NCI-H446 treated with DMSO at 0.1 percent for 48 hours (cell line): ENCODE measurements around the gene SRD5A1.
A peak's percentile ranks its signal among the peaks of the same experiment; 100 is the strongest.

Experiments used
- DNase-seq: peaks from one replicate; lab custom pipeline; 2025; lab: John Stamatoyannopoulos, UW

SRD5A1 gene

DNA sequence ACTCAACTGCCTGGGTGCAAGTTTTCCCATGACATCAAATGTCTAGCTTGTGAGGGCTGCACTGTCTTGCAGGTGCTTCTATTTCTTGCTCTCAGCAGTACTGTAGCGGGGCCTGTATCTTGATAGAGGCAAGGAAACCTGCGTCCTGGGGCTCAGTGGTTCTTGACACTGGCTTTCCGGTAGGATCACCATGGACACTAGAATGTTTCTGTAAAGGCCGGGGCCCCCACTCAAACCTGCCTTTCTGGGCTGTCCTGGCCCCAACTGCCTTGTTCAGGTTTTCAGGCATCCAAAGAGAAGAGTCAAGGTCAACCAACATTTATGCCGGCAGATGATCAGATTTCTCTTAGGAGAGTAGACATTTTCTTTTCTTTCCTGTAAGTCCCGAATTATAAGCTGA lies 53.3 kb downstream of the SRD5A1 start:
- no peak for DNase-seq

DNA sequence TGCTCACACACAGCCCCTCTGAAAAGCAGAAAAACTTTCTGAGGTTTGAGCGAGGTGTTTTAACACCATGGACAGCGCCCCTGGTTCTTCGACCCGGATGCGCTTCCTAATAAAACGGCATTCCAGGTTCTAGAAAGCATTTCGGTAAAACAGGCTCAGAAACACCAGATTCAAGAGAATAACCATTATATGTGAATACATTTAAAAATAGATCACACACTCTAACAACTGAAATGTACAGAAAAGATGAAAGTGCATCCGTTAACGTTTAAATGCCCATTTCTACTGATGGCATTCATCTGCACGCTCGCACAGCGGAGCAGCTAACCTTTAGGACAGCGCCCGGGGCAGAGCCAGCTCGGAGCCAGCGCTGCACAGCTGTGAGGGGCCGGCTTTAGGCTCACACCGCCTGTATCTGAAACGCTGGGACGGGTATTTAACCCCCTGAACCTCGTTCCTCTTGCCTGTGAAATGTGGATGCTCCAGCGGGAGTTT lies 53.7 kb downstream of the SRD5A1 start:
- DNase-seq: no peak

DNA sequence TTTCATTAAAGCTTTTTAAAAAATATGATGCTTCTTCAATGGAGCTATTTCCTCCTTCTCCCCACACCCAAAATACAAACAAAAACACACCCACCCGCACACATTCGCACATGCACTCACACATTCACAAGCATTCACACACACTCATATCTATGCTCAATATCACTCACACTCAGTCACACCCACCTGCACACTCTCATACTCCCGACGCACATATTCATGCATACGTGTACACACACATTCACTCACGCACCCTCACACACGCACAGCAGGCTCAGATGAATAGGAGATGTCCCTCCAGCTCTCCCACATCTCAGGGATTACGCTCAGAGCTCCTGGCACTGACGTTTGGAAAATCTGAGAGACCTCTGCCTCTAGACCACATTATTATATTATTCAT lies 54.3 kb downstream of the SRD5A1 start:
- DNase-seq: no peak

DNA sequence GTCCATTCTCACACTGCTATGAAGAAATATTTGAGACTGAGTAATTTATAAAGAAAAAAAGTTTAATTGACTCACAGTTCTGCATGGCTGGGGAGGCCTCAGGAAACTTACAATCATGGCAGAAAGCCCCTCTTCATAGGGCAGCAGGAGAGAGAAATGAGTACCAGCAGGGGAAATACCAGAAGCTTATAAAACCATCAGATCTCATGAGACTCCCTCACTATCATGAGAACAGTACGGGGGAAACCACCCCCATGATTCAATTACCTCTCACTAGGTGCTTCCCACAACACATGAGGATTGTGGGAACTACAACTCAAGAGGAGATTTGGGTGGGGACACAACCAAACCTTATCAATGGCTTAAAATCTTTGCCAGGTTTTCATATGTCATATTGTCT lies 59.7 kb downstream of the SRD5A1 start:
- no peak for DNase-seq

DNA sequence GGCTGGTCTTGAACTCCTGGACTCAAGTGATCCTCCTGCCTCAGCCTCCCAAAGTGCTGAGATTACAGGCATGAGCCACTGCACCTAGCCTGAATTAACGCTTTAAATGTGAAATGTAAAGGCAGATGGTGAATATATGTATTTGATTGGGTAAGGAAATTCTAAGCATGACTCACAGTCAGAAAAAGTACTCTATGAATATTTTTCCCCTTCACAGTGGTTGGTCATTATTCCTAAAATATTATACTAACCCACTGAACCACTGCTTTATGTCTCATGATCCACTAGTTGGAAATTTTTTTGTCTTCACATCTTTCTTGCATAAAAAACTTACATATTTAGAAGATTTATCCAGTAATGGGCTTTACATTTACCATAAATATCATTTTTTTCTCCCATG lies 65.5 kb downstream of the SRD5A1 start:
- no peak for DNase-seq

DNA sequence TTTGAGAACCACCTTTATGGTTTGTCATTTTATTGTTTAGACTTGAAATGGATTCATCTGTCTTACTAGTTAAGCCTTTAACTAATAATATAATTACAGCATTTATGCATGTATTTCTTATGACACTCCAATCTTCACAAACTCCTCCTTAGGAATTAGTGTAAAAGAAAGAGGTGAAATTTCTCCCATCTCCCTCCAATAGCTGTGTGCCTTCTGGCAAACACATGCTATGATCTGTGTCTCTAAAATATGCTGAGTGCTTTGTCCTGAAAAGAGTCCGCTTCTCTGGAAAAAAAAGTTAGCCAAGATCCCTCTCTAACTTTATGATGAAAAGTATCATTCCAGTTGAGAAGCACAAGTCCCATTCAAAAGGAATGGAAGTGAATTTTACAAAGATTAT lies 66.1 kb downstream of the SRD5A1 start:
- DNase-seq: no peak

DNA sequence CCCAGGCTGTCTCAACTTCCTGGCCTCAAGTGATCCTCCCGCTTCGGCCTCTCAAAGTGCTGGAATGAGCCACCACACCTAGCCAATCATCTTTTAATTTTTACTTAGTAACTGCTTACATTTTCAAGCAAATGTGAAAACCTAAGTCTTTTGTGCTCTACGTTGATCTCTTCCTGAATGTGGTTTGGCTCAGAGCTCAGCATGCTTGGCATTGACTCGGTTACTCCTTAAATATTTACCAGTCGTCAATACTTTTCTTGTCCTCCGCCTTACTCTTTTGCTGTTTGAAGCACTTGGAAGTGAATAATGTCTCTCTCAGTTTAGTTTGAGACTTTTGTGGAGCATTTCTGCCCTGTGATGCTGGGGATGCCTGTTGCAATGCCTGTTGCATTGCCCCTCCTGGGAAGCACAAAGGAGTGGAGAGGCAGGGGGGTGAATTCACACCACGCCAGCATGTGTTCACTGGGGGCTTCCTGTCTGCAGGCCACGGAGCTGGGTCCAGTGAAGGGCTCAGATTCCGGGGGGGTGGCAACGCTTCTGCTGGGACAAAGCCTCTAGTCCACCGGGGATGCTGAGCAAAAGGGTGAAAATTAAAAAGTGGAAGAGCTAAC lies 66.9 kb downstream of the SRD5A1 start:
- DNase-seq: no peak

DNA sequence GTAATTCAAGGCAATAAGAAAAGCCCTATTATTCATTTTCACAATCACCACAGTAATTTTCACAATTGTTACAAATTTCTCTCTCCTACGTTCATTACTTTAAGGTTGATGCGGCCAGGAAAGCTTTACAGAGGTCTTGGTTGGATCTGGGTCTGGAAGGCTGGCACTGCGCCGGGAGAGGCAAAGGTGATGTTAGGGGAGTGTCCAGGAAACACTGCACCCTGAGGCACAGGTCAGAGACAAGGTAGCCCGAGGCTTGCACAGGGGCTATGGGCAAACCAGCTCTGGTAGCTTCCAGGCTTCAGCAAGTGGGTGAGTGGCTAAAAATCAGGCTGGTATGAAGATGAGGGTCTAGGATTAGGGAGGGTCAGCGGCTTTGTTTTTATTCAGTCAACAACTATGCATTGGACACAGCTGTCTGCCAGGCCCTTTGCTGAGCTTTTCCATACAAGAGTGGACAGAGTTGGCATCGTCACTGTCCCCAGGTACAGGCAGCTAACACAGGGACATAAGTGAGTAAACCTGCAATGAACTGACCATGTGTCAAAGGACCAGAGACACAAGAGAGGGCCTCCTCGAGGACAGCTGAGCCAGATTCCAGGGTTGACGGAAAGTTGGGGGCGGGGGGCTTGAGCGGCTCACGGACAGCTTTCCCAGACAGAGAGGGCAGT lies 67.6 kb downstream of the SRD5A1 start:
- DNase-seq: no peak

DNA sequence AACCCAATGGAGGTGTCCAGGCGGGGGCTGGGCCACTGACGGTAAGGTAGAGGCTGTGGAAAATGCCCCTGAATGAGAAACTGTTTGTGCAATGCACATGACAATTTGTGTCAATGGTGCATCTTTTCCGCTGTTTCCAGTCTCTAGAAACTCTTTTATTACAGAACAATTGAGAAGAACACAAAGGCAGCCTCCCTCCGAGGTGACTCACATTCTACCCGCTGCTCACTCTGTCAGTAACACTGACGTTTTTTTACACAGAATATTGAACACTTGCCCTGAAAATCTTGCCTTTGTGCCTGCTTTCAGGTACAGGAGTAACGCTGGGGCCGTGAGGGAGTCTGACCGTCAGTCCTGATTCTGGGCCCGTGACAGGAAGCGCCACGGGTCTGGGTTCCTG lies 68.3 kb downstream of the SRD5A1 start:
- no peak for DNase-seq

DNA sequence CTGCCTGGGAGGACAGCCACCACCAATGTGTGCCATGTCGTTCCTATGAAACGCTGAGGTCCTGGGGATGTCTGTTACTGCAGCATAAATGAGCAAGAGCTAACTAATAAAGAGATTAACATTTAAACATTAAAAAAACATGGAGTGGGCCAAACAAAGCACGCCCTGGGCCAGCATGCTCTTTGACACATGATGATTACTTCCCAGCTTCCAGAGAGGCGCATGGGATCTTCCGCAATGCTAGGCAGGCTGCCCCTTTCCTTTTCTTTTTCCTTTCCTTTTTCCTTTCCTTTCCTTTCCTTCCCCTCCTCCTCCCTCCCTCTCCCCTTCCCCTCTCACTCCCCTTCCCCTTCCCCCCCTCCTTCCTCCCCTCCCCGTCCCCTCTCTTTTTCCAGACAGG lies 69.4 kb downstream of the SRD5A1 start:
- no peak for DNase-seq

DNA sequence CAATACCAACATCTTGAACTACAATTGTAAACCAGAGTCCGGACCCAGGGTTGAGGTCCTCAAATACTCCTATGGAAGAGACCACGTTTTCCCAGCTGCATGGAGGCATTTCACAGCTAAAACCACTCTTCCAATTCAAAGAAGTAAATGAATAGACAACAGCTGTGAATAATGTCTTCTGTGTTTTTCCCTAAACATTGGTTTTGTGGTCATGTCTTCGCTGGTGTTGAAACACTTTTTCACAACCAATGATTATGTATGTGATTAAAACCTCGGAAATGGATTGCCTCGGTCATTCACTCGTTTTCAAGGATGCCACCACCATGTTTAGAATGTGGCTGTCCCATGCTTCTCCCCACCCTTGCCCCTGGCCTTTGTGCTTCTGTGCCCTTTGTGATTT lies 70.6 kb downstream of the SRD5A1 start:
- DNase-seq: no peak

DNA sequence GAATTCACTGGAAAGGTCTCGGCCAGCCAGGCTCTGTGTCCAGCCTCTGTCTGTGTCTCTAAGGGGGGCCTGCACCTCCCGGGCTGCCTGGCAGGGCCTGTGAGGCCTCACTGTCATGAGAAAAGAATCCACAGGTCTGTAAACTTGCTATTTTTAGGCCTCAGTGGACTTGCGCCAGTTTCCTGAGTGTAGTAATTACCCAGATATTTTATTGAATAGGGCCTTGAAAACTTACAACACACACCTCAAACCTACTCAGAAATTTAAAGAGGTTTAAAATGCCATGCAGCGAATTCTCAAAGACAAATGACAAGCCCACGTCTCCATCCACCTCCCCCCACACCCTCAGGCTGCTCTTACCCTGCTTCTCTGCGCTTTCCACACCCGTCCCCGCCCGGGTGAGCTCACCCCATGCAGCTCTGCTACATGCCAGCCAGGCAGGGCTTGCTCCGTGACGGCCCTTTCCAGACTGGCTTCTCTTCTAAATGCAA lies 71.2 kb downstream of the SRD5A1 start:
- no peak for DNase-seq

DNA sequence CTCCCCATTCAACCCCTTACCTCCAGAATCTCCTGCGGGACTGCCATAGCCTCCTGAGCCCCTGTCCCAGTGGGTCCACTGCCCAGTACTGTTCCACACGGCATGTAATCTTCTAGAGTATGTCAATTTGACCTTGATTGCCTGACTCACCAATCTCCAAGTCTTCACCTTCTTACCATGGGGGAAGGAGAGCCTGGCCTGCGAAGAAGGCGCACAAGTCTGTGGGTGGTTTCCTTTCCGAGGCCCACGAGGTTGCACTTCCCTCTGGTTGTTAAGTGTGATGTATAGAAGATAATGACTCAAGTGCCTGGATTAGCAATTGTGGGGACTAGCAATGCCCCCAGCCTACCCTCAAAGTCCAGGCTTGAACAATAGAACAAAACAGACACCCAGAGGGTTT lies 71.8 kb downstream of the SRD5A1 start:
- no peak for DNase-seq

DNA sequence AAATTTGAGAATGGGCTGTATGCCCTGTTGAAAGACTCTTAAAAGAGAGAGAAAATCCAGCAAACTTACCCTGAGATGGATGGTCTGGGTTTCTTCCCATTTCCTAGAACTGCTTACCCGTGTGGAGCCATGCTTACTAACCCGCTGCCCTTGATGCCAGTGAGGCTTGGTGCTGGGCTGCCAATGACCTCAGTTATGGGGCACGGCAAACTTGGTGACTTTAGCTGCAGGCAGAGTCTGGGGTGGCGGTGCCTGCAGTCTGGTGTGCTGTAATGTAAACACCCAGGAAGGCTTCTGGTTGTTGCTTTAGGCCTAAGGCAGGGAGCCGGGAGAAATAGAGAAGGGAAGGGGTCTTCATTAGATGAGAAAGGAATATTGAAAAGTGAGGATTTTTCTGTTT lies 72.7 kb downstream of the SRD5A1 start:
- no peak for DNase-seq

DNA sequence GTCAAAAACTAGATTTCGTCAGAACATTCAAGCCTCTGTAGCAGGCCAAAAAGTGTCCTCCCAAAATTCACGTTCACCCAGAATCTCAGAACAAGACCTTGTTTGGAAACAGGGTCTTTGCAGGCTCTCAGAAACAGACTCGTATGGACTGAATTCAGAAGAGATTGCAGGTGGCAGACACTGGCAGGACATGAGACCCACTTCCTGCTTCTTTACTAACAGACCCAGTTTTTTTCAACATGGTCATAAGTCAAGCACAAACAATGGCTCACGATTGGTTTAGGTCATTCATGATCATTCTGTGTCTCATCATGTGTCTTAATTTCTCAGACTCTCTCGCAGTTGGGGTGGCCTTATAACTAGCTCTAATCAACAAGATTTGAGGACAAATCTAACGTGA lies 74.6 kb downstream of the SRD5A1 start:
- DNase-seq: no peak

DNA sequence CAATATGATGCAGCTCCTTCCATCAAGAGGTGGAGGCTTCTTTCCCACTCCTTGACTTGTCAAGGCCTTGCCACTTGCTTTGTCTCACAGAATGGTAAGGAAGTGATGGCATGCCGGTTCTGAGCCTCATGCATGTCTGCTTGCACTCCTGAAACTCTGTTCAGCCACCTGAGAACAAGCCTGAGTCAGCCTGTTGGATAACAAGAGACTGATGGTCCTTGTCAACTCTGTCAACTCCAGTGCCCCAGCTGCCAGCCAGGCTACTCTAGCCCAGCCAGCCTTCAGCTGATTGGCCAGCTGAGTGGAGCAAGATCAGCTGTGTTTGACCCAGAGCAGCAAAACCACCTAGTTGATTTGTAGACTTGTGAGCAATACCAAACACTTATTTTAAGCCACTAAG lies 75.6 kb downstream of the SRD5A1 start:
- DNase-seq: no peak

DNA sequence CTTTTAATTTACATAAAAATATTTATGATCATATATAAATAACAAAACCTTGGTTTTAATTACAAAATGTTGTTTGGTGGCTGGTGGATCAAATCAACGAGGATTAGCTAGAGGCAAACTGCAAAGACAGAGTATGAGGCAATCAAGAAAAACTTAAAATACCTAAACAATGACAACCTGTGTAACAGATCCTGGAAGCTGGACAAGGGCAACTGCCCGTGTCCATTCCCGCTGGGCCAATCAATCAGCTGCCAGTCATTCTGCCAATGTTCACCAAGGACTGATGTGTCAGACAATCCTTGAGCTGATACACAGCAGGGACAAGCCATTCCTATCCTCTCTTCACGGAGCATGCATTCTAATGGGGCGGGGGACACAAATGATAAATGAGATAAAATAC lies 76.8 kb downstream of the SRD5A1 start:
- DNase-seq: no peak

DNA sequence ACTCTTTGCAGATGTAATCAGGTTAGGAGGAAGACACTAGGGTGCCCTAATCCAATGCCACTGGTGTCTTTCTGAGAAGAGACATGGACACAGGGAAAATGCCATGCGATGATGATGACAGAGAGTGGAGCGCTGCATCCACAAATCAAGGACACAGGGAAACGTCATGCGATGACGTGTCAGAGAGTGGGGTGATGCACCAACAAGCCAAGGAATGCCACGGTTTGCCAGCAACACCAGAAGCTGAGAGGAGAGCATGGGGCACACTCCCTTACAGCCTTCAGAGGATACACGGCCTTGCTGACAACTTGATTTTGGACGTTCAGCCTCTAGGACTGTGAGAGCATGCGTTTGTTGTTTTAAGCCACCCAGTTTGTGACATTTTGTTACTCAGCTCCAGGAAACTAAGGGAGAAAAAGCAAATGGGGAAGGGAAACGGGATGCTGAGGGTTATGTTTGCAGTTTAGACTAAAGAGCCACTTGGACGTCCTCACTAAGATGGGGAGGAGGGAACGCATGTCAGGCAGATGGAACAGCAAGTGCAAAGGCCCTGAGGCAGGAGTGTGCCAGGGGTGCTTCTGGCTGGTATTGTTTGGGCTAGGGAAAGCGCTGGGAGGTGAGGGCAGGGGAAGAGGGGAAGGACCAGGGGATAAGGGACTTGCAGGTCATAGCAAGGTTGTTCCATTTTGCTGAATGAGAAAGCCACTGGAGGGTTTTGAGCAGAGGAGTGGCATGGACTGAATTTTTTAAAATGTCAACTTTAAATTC lies 77.5 kb downstream of the SRD5A1 start:
- no peak for DNase-seq

DNA sequence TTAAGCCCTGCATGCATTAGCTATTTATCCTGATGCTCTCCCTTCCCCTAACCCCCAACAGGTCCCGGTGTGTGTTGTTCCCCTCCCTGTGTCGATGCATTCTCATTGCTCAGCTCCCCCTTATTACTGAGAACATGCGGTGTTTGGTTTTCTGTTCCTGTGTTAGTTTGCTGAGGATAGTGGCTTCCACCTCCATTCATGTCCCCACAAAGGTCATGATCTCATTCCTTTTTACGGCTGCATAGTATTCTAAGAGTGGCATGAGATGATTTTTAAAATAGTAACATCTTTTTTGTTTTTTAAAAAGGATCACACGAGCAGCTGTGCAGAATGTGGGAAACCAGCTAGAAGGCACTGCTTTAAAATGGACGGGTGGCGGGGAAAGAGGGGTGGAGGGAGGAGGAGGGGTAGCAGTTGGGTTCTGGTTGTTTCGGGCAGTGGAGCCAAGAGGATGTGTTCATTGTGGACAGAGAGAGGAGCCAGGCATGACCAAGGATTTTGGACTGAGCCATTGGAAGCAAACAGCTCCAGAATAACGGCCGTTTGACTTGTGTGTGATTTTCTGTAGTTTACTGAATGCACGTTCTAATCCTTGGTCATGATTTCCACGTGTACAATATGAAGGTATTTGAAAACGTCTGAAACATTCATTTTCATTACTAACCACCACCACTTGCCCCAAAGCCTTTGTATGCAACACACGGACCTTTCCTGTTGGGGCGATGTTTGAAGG lies 78.3 kb downstream of the SRD5A1 start:
- DNase-seq: no peak

DNA sequence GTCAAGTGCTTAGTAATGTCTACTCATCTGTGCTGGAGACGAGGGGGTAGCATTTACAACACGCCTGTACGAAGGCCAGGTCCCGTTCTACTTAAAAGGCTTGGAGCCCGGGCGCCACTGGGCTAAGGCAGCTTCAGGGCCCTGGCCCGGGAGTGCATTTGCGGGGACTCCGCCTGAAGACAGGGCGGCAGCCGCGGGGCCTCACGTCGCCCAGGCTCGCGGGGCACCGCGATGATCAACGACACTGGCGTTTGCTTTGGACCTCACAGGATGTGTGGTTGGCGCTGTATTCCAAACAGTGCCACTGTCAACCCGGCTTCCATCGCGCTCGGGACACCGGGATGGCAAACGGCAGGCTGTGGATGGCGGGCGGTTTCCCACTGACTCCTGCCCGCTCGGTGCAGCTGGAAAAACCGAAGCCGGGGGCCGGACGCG lies 78.9 kb downstream of the SRD5A1 start:
- DNase-seq: no peak

DNA sequence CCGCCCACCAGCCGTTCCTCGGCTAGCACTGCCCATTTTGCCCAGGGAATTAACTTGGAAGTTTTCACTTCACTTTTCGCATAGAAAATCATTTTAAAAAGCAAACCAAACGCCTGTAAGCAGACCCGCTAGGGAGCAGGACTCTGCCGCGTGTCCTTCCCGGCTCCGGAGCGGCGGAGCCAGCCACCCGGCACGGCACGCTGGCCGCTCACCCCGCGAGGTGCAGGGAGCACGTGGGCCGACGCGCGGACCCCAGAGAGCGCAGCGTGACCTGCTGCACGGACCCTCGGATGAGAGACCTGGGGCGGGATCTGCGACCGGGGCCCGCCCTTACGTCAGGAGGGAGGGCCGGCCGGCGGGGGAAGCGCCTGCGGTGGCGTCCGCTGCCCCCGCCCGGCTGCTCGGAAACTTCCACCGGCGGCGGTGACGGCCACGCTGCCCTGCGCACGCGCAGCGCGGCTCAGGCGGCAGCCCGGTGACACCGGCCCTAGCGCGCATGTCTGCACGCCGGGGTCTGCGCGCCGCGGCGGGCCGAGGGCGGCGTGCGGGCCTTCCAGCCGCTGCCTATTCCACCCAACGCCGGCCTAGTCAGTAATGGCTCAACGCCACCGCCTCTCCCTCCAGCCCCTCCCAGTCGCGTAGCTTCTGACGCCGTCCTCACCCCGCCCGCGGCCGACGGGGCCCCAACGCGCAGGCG lies 79.5 kb downstream of the SRD5A1 start:
- peak; percentile 97 for DNase-seq
